ENCODE measurements around the gene NADK. TPM values are rescaled to one million over a fixed set of nuclear protein-coding genes. Genes with fewer than 3 reads are reported as not detected.
A peak's percentile ranks its signal among the peaks of the same experiment; 100 is the strongest.

Gene NADK
- total RNA-seq, 1 experiment from 2014 or later: 124 TPM

- TF ChIP-seq JUN (CRISPR knock-in tag; IDR thresholded peaks at IDR 0.05): peak; percentile 65; the same call in 1 of the 2 replicates
- peak; percentile 92 for TF ChIP-seq ARID4B (CRISPR knock-in tag; IDR thresholded peaks at IDR 0.05; ENCODE audit: borderline replicate concordance)
- TF ChIP-seq ZNF263 (CRISPR knock-in tag; IDR thresholded peaks at IDR 0.05; ENCODE audit: low read depth): no peak; the same call in 1 of the 2 replicates
- TF ChIP-seq GABPB1 (CRISPR knock-in tag; IDR thresholded peaks at IDR 0.05): 0 out of 2 replicates have a peak, but pooled peaks have one; percentile 21
- TF ChIP-seq NFYB (CRISPR knock-in tag; conservative IDR thresholded peaks at IDR 0.05; ENCODE audit: low read depth): 0 out of 2 replicates have a peak, but pooled peaks have one; percentile 7
- TF ChIP-seq ZNF138 (CRISPR knock-in tag; conservative IDR thresholded peaks at IDR 0.05): no peak
- TF ChIP-seq, protein P1, sequence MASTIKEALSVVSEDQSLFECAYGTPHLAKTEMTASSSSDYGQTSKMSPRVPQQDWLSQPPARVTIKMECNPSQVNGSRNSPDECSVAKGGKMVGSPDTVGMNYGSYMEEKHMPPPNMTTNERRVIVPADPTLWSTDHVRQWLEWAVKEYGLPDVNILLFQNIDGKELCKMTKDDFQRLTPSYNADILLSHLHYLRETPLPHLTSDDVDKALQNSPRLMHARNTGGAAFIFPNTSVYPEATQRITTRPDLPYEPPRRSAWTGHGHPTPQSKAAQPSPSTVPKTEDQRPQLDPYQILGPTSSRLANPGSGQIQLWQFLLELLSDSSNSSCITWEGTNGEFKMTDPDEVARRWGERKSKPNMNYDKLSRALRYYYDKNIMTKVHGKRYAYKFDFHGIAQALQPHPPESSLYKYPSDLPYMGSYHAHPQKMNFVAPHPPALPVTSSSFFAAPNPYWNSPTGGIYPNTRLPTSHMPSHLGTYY (CRISPR knock-in tag; IDR thresholded peaks at IDR 0.05): peak; percentile 1; the same call in 1 of the 2 replicates
- no peak for TF ChIP-seq ATF3 (CRISPR knock-in tag; conservative IDR thresholded peaks at IDR 0.05)
Observed at GRCh38 chr1:1778663-1779319, 521 bp upstream of the NADK start (continued).

DNA sequence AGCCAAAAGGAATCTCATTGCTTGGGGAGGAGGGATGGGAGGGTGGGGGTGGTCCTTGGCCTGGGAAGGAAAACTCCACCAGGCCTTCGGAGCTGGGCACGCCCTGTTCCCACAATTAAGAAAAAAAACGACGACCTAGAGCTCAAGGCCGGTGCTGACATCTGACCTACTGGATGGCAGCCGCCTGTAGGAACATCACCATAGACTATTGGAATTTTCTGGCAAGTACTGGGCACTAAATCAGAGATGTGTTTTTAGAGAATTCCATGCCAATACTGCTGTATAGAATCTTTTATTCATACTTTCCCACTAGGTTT is 729 bp downstream of the NADK start:
- TF ChIP-seq ZNF512 (CRISPR knock-in tag; IDR thresholded peaks at IDR 0.05; ENCODE audit: borderline replicate concordance) (no peak), ARID4B (CRISPR knock-in tag; IDR thresholded peaks at IDR 0.05; ENCODE audit: borderline replicate concordance) (no peak), PREB (CRISPR knock-in tag; IDR thresholded peaks at IDR 0.05; ENCODE audit: borderline replicate concordance) (no peak), ZNF263 (CRISPR knock-in tag; IDR thresholded peaks at IDR 0.05; ENCODE audit: low read depth) (no peak), CREB1 (CRISPR knock-in tag; IDR thresholded peaks at IDR 0.05) (no peak), ZNF425 (CRISPR knock-in tag; conservative IDR thresholded peaks at IDR 0.05) (no peak)
- TF ChIP-seq, protein P2, sequence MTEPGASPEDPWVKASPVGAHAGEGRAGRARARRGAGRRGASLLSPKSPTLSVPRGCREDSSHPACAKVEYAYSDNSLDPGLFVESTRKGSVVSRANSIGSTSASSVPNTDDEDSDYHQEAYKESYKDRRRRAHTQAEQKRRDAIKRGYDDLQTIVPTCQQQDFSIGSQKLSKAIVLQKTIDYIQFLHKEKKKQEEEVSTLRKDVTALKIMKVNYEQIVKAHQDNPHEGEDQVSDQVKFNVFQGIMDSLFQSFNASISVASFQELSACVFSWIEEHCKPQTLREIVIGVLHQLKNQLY (CRISPR knock-in tag; IDR thresholded peaks at IDR 0.05): no peak
- H3K36me3 Mint-ChIP-seq: peaks cover 5% of the 10 kb centered on the region
- ChIA-PET POLR2A (no interaction called here), CTCF (interaction anchor here (1.0 to 2.6 kb wide), 5 partner anchors 11 to 166 kb away, joined by 3 to 10 read pairs (median 9); no protein-coding TSS in a partner anchor)
- H3K27me3 Mint-ChIP-seq (ENCODE audit: low read depth): no peaks in the 10 kb centered on the region
- no peaks in the 10 kb centered on the region for H3K9me3 Mint-ChIP-seq
- peak overlapping the region; percentile 71 for H3K4me3 Mint-ChIP-seq
- H3K27ac Mint-ChIP-seq: no peak overlapping the region; the same call in 1 of the 2 replicates
- DNase-seq (ENCODE audit: low spot score): no peak
- peaks cover 45% of the 10 kb centered on the region for H3K4me1 Mint-ChIP-seq
- ATAC-seq: no peak
